Measurements from ENCODE around the gene SPSB3. TPM values are rescaled to one million over a fixed set of nuclear protein-coding genes. Genes with fewer than 3 reads are reported as not detected.

The SPSB3 gene
- total and polyA plus RNA-seq, 2 of the 4 experiments (the other 2 are of a cell fraction) = 9.1 to 30.8 TPM

GRCh38 chr16:1773703-1774447 is 8.5 kb downstream of the SPSB3 start:
- Histone ChIP-seq H2BK15ac (ENCODE audit: low read depth, low read length) (no peak overlapping the region), H3K27ac (ENCODE audit: insufficient read depth, low read length) (peak overlapping the region; percentile 76), H3K4ac (ENCODE audit: low read depth, low read length) (peak overlapping the region; percentile 44), H2BK5ac (ENCODE audit: low read depth, low read length, poor library complexity, severe bottlenecking) (peak overlapping the region; percentile 47), H3K79me1 (ENCODE audit: low read depth in 1 of 2, low read length in 2 of 2) (peaks cover 12 to 56% of the 10 kb centered on the region in 2 experiments), H3K56ac (ENCODE audit: extremely low read depth, insufficient read depth, low read length) (no peak overlapping the region), H2BK120ac (ENCODE audit: low read depth, low read length) (no peak overlapping the region), H2AK9ac (replicated peaks; ENCODE audit: low read depth, low read length, poor library complexity) (peak overlapping the region; percentile 100), H2BK20ac (ENCODE audit: low read depth, low read length) (no peak overlapping the region), H3K27me3 (ENCODE audit: control insufficient read depth, insufficient read depth, low read length) (no peaks in the 10 kb centered on the region), H3K14ac (replicated peaks; ENCODE audit: low read depth, low read length) (peak overlapping the region; percentile 43), H3K18ac (ENCODE audit: low read depth, low read length) (no peak overlapping the region), H4K20me1 (ENCODE audit: insufficient read depth, low read length) (peaks cover 35% of the 10 kb centered on the region), H3K4me3 (ENCODE audit: insufficient read depth, low read depth, low read length) (peak overlapping the region; percentile 93), H4K91ac (ENCODE audit: insufficient read depth, low read depth, low read length) (peak overlapping the region; percentile 11; the same call in 1 of the 2 replicates), H2AK5ac (ENCODE audit: low read depth, low read length) (peak overlapping the region; percentile 25), H3K9ac (ENCODE audit: low read depth, low read length) (peak overlapping the region; percentile 78), H3K4me2 (ENCODE audit: low read depth, low read length) (peak overlapping the region; percentile 93), H3K9me3 (ENCODE audit: control insufficient read depth, insufficient read depth, low read length) (no peaks in the 10 kb centered on the region), H3K23ac (ENCODE audit: low read depth, low read length) (peak overlapping the region; percentile 69), H4K5ac (ENCODE audit: low read depth, low read length) (no peak overlapping the region), H2AFZ (replicated peaks; ENCODE audit: low read length, poor library complexity) (peak overlapping the region; percentile 94), H3K9me1 (ENCODE audit: insufficient read depth, low read length) (0 out of 2 replicates have a peak, but pooled peaks cover 3% of the 10 kb centered on the region), H3K36me3 (ENCODE audit: control insufficient read depth, insufficient read depth, low read length) (peaks cover 25% of the 10 kb centered on the region; the same call in 1 of the 2 replicates), H3K4me1 (ENCODE audit: control insufficient read depth, insufficient read depth, low read length) (peaks cover 13% of the 10 kb centered on the region), H4K8ac (ENCODE audit: low read depth in 2 of 2, low read length in 2 of 2) (peak overlapping the region; percentile 33 to 77; a peak in 2 of 4 replicates)
- TF ChIP-seq MXI1 (IDR thresholded peaks at IDR 0.05; ENCODE audit: borderline replicate concordance, low read depth, low read length) = 0 out of 2 replicates have a peak, but pooled peaks have one; percentile 1
- no peak for TF ChIP-seq ELK1 (IDR thresholded peaks at IDR 0.05; ENCODE audit: borderline replicate concordance, low read depth, low read length)
- ATAC-seq (ENCODE audit: low read depth) = peak; percentile 4
- dilution Hi-C loops (cut with HindIII; ENCODE audit: low sequenced_read_pairs, unreplicated experiment) (no loop called here), intact Hi-C loops (cut with micrococcal nuclease) (no loop called here), in situ Hi-C loops (cut with MboI; ENCODE audit: low sequenced_read_pairs) (no loop called here)
- CTCF ChIA-PET = interaction anchor here (0.9 kb wide), 1 partner anchor 37 kb away, joined by 3 read pairs; no protein-coding TSS in a partner anchor
- DNase-seq = peak; percentile 24
- POLR2A ChIA-PET (ENCODE audit: unreplicated experiment) = no interaction called here
- BruUV-seq (replicated peaks) = no TSS peak
- WGBS, 2 experiments (ENCODE audit: extremely low coverage in 2 of 2, insufficient read length in 1 of 2) = 2% methylated on average over 15 of the region's 45 CpGs; no CpG with 5 or more reads in 1 of the 2 experiments

All from IMR-90 (cell line).